ENCODE results near the gene AJAP1.

AJAP1 gene

GRCh38 chr1:4702932-4703331, 48.5 kb downstream of the AJAP1 start:
- H3K4me3 Mint-ChIP-seq: no peak overlapping the region
- H3K27me3 Mint-ChIP-seq: no peaks in the 10 kb centered on the region
- CTCF ChIA-PET: no interaction called here
- H3K4me1 Mint-ChIP-seq: no peaks in the 10 kb centered on the region
- no peak overlapping the region for H3K27ac Mint-ChIP-seq
- no peaks in the 10 kb centered on the region for H3K36me3 Mint-ChIP-seq
- H3K9me3 Mint-ChIP-seq: no peaks in the 10 kb centered on the region
- DNase-seq: no peak

- CTCF ChIA-PET: no interaction called here
- Mint-ChIP-seq H3K4me3 (no peak overlapping the region), H3K27me3 (no peaks in the 10 kb centered on the region), H3K27ac (no peak overlapping the region), H3K4me1 (no peaks in the 10 kb centered on the region), H3K9me3 (no peaks in the 10 kb centered on the region), H3K36me3 (no peaks in the 10 kb centered on the region)
- DNase-seq: no peak
These were observed 49.2 kb downstream of the AJAP1 start for GRCh38 chr1:4703646-4704045.

- no peaks in the 10 kb centered on the region for H3K9me3 Mint-ChIP-seq
- H3K4me1 Mint-ChIP-seq: no peaks in the 10 kb centered on the region
- peaks cover 24% of the 10 kb centered on the region for H3K27me3 Mint-ChIP-seq
- no peak overlapping the region for H3K4me3 Mint-ChIP-seq
- H3K27ac Mint-ChIP-seq: no peak overlapping the region
- CTCF ChIA-PET: interaction anchor here (0.7 kb wide), 1 partner anchor 560 kb away, joined by 3 read pairs; no protein-coding TSS in a partner anchor
- H3K36me3 Mint-ChIP-seq: no peaks in the 10 kb centered on the region
- DNase-seq: no peak
These were observed 54.6 kb downstream of the AJAP1 start for GRCh38 chr1:4708840-4709507.

- no peaks in the 10 kb centered on the region for H3K4me1 Mint-ChIP-seq
- H3K27ac Mint-ChIP-seq: no peak overlapping the region
- DNase-seq: no peak
- no peak overlapping the region for H3K4me3 Mint-ChIP-seq
- peaks cover 24% of the 10 kb centered on the region for H3K27me3 Mint-ChIP-seq
- CTCF ChIA-PET: no interaction called here
- H3K36me3 Mint-ChIP-seq: no peaks in the 10 kb centered on the region
- no peaks in the 10 kb centered on the region for H3K9me3 Mint-ChIP-seq
These were observed 55.2 kb downstream of the AJAP1 start for GRCh38 chr1:4709641-4710040.

- CTCF ChIA-PET: no interaction called here
- no peak overlapping the region for H3K27ac Mint-ChIP-seq
- no peaks in the 10 kb centered on the region for H3K4me1 Mint-ChIP-seq
- no peaks in the 10 kb centered on the region for H3K36me3 Mint-ChIP-seq
- H3K4me3 Mint-ChIP-seq: no peak overlapping the region
- no peaks in the 10 kb centered on the region for H3K9me3 Mint-ChIP-seq
- peaks cover 24% of the 10 kb centered on the region for H3K27me3 Mint-ChIP-seq
- DNase-seq: no peak
These were observed 56.4 kb downstream of the AJAP1 start for GRCh38 chr1:4710592-4711415.

GRCh38 chr1:4711416-4712275, 57.2 kb downstream of the AJAP1 start:
- no peaks in the 10 kb centered on the region for H3K36me3 Mint-ChIP-seq
- H3K9me3 Mint-ChIP-seq: peaks cover 4% of the 10 kb centered on the region
- H3K4me3 Mint-ChIP-seq: no peak overlapping the region
- CTCF ChIA-PET: no interaction called here
- H3K4me1 Mint-ChIP-seq: no peaks in the 10 kb centered on the region
- H3K27ac Mint-ChIP-seq: no peak overlapping the region
- DNase-seq: no peak
- H3K27me3 Mint-ChIP-seq: peaks cover 24% of the 10 kb centered on the region

GRCh38 chr1:4713669-4714068, 59.3 kb downstream of the AJAP1 start:
- no peaks in the 10 kb centered on the region for H3K36me3 Mint-ChIP-seq
- H3K4me3 Mint-ChIP-seq: no peak overlapping the region
- H3K9me3 Mint-ChIP-seq: peaks cover 4% of the 10 kb centered on the region
- CTCF ChIA-PET: no interaction called here
- no peak for DNase-seq
- H3K27ac Mint-ChIP-seq: no peak overlapping the region
- peaks cover 24% of the 10 kb centered on the region for H3K27me3 Mint-ChIP-seq
- H3K4me1 Mint-ChIP-seq: no peaks in the 10 kb centered on the region

- CTCF ChIA-PET: no interaction called here
- peaks cover 7% of the 10 kb centered on the region for H3K27me3 Mint-ChIP-seq
- H3K4me1 Mint-ChIP-seq: no peaks in the 10 kb centered on the region
These were observed 62.0 kb downstream of the AJAP1 start for GRCh38 chr1:4716406-4716805.

GRCh38 chr1:4718071-4718470, 63.7 kb downstream of the AJAP1 start:
- no peak for DNase-seq
- CTCF ChIA-PET: no interaction called here
- no peaks in the 10 kb centered on the region for H3K27me3 Mint-ChIP-seq
- H3K9me3 Mint-ChIP-seq: peaks cover 4% of the 10 kb centered on the region
- H3K4me1 Mint-ChIP-seq: no peaks in the 10 kb centered on the region
- H3K27ac Mint-ChIP-seq: no peak overlapping the region
- no peaks in the 10 kb centered on the region for H3K36me3 Mint-ChIP-seq
- H3K4me3 Mint-ChIP-seq: no peak overlapping the region

More at GRCh38 chr1:4716406-4716805, 62.0 kb downstream of the AJAP1 start:
- H3K27ac Mint-ChIP-seq: no peak overlapping the region
- no peak for DNase-seq
- H3K9me3 Mint-ChIP-seq: peaks cover 4% of the 10 kb centered on the region
- H3K4me3 Mint-ChIP-seq: no peak overlapping the region
- no peaks in the 10 kb centered on the region for H3K36me3 Mint-ChIP-seq

- Mint-ChIP-seq H3K4me1 (no peaks in the 10 kb centered on the region), H3K27me3 (no peaks in the 10 kb centered on the region), H3K27ac (no peak overlapping the region), H3K4me3 (no peak overlapping the region), H3K9me3 (no peaks in the 10 kb centered on the region), H3K36me3 (no peaks in the 10 kb centered on the region)
- DNase-seq: no peak
- CTCF ChIA-PET: no interaction called here
These were observed 68.7 kb downstream of the AJAP1 start for GRCh38 chr1:4723106-4723505.

GRCh38 chr1:4724001-4724400, 69.6 kb downstream of the AJAP1 start:
- CTCF ChIA-PET: no interaction called here
- Mint-ChIP-seq H3K36me3 (no peaks in the 10 kb centered on the region), H3K27ac (no peak overlapping the region), H3K27me3 (no peaks in the 10 kb centered on the region), H3K4me1 (no peaks in the 10 kb centered on the region), H3K9me3 (no peaks in the 10 kb centered on the region), H3K4me3 (no peak overlapping the region)
- no peak for DNase-seq

- Mint-ChIP-seq H3K4me3 (no peak overlapping the region), H3K27me3 (no peaks in the 10 kb centered on the region), H3K4me1 (no peaks in the 10 kb centered on the region), H3K27ac (no peak overlapping the region), H3K36me3 (no peaks in the 10 kb centered on the region), H3K9me3 (no peaks in the 10 kb centered on the region)
- CTCF ChIA-PET: no interaction called here
- no peak for DNase-seq
These were observed 70.4 kb downstream of the AJAP1 start for GRCh38 chr1:4724695-4725250.

- no peaks in the 10 kb centered on the region for H3K36me3 Mint-ChIP-seq
- CTCF ChIA-PET: no interaction called here
- no peak overlapping the region for H3K27ac Mint-ChIP-seq
- no peaks in the 10 kb centered on the region for H3K4me1 Mint-ChIP-seq
- no peak for DNase-seq
- H3K27me3 Mint-ChIP-seq: no peaks in the 10 kb centered on the region
- no peak overlapping the region for H3K4me3 Mint-ChIP-seq
- no peaks in the 10 kb centered on the region for H3K9me3 Mint-ChIP-seq
These were observed 71.0 kb downstream of the AJAP1 start for GRCh38 chr1:4725416-4725815.

- CTCF ChIA-PET: no interaction called here
- no peak for DNase-seq
- Mint-ChIP-seq H3K4me1 (no peaks in the 10 kb centered on the region), H3K4me3 (no peak overlapping the region), H3K27me3 (no peaks in the 10 kb centered on the region), H3K27ac (no peak overlapping the region), H3K9me3 (no peaks in the 10 kb centered on the region), H3K36me3 (no peaks in the 10 kb centered on the region)
These were observed 72.4 kb downstream of the AJAP1 start for GRCh38 chr1:4726620-4727341.

Measured in activated naive CD4-positive, alpha-beta T cell treated with anti-CD3 and anti-CD28 coated beads, Interleukin-2, amount 10 ng/mL, durations not matched to agents 7 days and 5 days (primary cell).